SK-N-SH treated with all-trans-retinoic acid at 6 μM for 48 hours (cell line): ENCODE measurements around the gene GINS1.

Experiments used
- CREB5 ChIP-seq: fragments of 250-450 bp; sonication (Bioruptor Pico); IDR thresholded peaks from 2 replicates; pipeline ENCODE4 v1.5.1; 2020; ENCODE audit warnings: low read depth, mild to moderate bottlenecking, moderate library complexity
- TF ChIP-seq, protein P1 (sequence below): fragments of 250-450 bp; sonication (Bioruptor Pico); IDR thresholded peaks from 2 replicates; pipeline ENCODE4 v1.8.0; 2020; ENCODE audit warnings: mild to moderate bottlenecking, moderate library complexity, borderline replicate concordance

- TF ChIP-seq, protein P1, sequence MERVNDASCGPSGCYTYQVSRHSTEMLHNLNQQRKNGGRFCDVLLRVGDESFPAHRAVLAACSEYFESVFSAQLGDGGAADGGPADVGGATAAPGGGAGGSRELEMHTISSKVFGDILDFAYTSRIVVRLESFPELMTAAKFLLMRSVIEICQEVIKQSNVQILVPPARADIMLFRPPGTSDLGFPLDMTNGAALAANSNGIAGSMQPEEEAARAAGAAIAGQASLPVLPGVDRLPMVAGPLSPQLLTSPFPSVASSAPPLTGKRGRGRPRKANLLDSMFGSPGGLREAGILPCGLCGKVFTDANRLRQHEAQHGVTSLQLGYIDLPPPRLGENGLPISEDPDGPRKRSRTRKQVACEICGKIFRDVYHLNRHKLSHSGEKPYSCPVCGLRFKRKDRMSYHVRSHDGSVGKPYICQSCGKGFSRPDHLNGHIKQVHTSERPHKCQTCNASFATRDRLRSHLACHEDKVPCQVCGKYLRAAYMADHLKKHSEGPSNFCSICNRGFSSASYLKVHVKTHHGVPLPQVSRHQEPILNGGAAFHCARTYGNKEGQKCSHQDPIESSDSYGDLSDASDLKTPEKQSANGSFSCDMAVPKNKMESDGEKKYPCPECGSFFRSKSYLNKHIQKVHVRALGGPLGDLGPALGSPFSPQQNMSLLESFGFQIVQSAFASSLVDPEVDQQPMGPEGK (CRISPR knock-in tag) = no peak
- no peak for TF ChIP-seq CREB5 (CRISPR knock-in tag)
Measured at GRCh38 chr20:25459916-25460535, 52.6 kb downstream of the GINS1 start.
